Activated CD8-positive, alpha-beta memory T cell treated with anti-CD3 and anti-CD28 coated beads, Interleukin-2, amount 50 U/mL, for 1 hour (primary cell): Measurements from ENCODE around the gene ACBD7.

ENCODE experiments used
- DNase-seq: peaks from one replicate; pipeline ENCODE4 v3.0.0-alpha.2; 2020; ENCODE audit errors: extremely low read depth

ACBD7 gene

GRCh38 chr10:15091418-15091817 lies 2.8 kb upstream of the ACBD7 start:
- DNase-seq: no peak

DNA sequence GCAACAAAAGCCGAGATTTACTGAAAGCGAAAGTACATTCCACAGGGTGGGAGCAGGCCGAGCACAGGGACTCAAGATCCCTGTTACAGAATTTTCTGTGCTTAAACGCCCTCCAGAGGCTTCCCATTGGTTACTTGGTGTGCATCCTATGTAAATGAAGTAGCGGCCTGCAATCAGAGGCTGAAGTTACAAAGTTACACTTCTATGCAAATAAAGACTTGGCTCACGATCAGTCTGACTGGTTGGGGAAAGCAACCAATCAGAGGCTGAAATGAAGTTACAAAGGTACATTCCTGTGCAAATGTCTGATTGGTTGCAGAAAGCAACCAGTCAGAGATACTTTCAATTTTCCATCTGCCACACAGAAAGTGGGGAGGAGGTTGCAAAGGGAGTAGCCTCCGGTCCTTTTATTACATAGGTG lies 4.1 kb downstream of the ACBD7 start:
- no peak for DNase-seq

- DNase-seq: no peak
Measured at GRCh38 chr10:15083674-15084501, 4.7 kb downstream of the ACBD7 start.

DNA sequence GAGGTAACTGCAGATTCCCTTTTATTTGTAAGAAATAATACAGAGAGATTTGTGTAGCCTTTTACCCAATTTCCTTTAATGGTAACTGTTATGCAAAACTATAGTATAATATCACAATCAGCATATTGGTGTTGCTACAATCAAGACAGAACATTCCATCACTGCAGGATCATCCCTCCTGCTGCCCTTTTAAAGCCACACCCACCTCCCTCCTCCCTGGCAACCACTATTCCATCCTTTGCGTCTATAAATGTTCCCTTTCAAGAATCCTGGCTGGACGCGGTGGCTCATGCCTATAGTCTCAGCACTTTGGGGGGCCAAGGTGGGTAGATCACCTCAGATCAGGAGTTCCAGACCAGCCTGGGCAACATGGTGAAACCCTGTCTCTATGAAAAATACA lies 13.2 kb downstream of the ACBD7 start:
- DNase-seq: no peak

DNA sequence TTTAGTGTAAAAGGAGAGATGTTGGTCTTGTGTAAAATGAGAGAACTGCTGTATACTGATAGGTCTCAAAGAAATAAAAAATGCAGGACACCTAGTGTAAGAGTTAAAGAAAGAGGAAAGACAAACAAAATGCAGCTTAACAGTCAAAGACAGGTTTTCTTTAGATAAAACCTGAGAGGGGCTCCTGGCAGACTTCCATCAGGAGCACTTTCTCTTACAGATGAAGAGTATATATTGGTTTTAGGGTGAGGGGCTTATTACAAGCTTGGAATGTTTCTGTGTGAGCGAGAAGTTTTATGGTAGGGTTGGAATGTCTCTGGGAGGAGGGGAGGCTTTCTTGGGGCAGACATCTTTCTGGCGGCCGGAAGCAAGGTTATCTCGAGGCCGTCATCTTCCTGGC lies 16.2 kb downstream of the ACBD7 start:
- no peak for DNase-seq

DNA sequence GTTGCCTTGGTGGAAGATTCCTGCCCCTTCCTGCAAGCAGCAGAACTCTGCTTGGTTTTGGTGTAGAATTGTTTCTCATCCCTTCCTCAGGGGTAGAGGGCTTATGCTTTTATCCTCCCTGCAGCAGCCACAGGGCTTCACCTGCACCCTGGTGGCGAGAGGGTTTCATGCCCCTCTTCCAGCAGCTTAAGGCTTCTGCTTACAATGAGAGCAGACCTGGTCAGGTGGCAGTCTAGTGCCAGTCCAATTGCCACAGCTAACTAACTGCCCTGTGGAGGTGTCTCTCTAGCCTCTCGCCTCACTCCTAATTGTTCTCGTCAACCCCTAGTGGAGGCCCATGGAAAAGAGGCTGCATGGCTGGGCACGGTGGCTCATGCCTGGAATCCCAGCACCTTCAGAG lies 19.3 kb downstream of the ACBD7 start:
- no peak for DNase-seq

- no peak for DNase-seq
Measured at GRCh38 chr10:15068802-15069201, 19.8 kb downstream of the ACBD7 start.

- no peak for DNase-seq
Measured at GRCh38 chr10:15067154-15067553, 21.4 kb downstream of the ACBD7 start.

DNA sequence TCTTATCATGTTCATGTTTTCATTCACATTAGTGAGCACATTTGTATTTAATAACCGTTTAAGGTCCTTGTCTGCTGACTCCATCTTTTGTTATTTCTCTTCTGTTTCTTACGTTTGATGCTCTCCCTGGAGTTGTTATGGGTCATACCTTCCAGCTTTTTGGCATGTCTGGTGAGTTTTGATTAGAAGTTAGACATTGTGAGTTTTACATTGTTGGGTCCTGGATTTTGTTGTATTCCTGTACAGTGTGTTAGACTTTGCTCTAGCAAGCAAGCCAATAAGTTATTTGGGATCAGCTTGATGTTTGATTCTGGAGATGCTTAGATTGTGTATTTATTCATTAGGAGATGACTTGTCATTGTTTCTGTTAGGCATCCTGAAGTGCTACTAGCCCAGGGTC lies 27.9 kb downstream of the ACBD7 start:
- no peak for DNase-seq

- no peak for DNase-seq
Measured at GRCh38 chr10:15059914-15060313, 28.7 kb downstream of the ACBD7 start.

DNA sequence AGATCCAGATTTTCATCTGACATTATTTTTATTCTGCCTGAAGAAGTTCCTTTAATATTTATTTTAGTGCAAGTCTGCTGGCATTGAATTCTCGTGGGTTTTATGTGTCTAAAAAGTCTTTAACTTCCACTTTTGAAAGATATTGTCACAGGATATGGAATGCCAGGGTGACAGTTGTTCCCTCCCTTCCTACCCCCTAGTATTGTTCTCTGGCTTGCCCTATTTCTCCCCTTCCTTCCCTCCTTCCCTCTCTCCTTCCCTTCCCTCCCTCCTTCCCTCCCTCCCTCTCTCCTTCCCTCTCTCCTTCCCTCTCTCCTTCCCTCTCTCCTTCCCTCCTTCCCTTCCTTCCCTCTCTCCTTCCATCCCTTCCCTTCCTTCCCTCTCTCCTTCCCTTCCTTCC lies 29.9 kb downstream of the ACBD7 start:
- DNase-seq: no peak

GRCh38 chr10:15053061-15053460 lies 35.5 kb downstream of the ACBD7 start:
- no peak for DNase-seq

DNA sequence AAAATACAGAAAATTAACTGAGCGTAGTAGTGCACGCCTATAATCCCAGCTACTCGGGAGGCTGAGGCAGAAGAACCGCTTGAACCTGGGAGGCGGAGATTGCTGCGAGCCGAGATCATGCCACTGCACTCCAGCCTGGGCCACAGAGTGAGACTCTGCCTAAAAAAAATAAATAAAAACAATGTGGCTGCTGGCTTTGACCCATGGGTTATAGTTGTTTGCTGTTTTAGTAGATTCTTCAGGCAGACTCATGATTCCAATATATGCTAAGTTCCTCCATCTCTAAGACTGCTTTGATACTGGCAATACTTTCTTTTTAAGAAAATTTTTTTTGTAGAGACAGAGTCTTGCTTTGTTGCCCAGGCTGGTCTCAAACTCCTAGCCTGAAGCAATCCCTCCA lies 36.5 kb downstream of the ACBD7 start:
- DNase-seq: no peak

DNA sequence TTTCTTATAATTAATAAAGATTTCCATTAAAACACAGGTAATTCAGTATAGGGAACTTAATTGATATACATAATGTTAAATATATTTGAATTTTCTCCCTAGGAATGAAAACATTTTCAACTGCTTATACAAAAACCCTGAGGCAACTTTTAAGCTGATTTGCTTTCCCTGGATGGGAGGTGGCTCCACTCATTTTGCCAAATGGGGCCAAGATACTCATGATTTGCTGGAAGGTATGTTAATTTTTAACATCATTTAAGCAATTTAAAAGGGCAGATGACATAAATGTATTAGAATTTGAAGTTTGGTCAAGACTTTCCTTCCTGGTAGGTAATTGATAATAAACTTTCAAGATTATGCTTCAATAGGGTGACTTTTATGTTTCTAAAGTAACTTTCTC lies 39.0 kb downstream of the ACBD7 start:
- DNase-seq: no peak

GRCh38 chr10:15046626-15047025 lies 42.0 kb downstream of the ACBD7 start:
- no peak for DNase-seq

GRCh38 chr10:15045380-15045779 lies 43.2 kb downstream of the ACBD7 start:
- no peak for DNase-seq

- no peak for DNase-seq
Measured at GRCh38 chr10:15043674-15044073, 44.9 kb downstream of the ACBD7 start, which contains the start of gene OLAH. OLAH (plus strand) TSS chr10:15043943; CDS start chr10:15047289, 3,346 bp downstream.

DNA sequence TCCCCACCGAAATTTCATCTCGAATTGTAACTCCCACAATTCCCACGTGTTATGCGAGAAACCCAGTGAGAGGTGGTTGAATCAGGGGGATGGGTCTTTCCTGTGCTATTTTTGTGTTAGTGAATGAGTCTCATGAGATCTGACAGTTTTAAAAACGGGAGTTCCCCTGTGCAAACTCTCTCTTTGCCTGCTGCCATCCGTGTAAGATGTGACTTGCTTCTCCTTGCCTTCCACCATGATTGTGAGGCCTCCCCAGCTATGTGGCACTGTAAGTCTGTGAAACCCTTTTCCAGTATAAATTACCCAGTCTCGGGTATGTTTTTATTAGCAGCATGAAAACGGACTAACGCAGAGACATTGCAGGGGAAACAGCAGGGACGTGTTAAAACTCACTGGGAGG lies 50.2 kb downstream of the ACBD7 start:
- DNase-seq: no peak

GRCh38 chr10:15037691-15038090 lies 50.9 kb downstream of the ACBD7 start:
- DNase-seq: no peak

GRCh38 chr10:15035385-15036301 lies 52.9 kb downstream of the ACBD7 start:
- no peak for DNase-seq

DNA sequence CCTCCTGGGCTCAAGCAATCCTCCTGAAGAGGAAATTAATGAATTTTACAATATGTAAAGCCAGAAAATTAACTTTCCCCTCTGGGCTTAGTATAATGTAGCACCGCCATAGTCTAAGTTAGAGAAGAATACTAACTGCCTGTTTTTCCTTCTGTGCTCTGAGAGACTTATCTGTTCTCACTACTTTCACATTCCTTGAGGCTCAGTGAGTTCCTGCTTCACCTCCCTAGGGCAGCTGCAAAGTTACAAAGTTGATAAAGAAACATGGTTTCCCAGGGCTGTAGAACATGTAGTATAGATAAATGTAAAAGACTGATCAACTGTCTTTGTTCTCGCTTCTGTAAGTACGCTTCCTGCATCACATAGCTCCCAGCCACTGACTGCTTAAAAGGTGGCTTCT lies 60.8 kb downstream of the ACBD7 start:
- DNase-seq: no peak
